Pancreas (tissue), 10 donors: ENCODE data around the gene RAD51B. TPM values are rescaled to one million over a fixed set of nuclear protein-coding genes. Genes with fewer than 3 reads are reported as not detected.
A peak's percentile ranks its signal among the peaks of the same experiment; 100 is the strongest.

Source experiments
- ATAC-seq, 4 donors: fragments of 200-7000 bp; cut with Tn5 transposase; one replicate each; pipeline versions ENCODE4 v1.8.0 to v1.9.1; 2020; ENCODE audit warnings: mild to moderate bottlenecking in 4 of 4, moderate library complexity in 4 of 4
- DNase-seq, 6 donors: peaks; one replicate each; pipeline ENCODE4 v3.0.0-alpha.2; 2020
- FAIRE-seq: peaks from 2 replicates; lab custom pipeline; 2012; peaks lifted over from hg19 to GRCh38; lab: Jason Lieb, UNC
- H3K27ac ChIP-seq, 4 donors: fragments of 200-600 bp; sonication (generic); 1 replicate in 3 of 4; 2 replicates in 1 of 4; pipeline versions ENCODE4 v1.5.0 to v1.8.0; 2020
- H3K27me3 ChIP-seq, 4 donors: fragments of 200-600 bp; one replicate each; pipeline ENCODE4 v1.8.0; 2021
- H3K36me3 ChIP-seq, 3 donors: fragments of 200-600 bp; sonication (generic) in 1 of 3; one replicate each; pipeline versions ENCODE4 v1.5.0 to v1.8.0; 2020 to 2021
- H3K4me1 ChIP-seq, 3 donors: fragments of 200-600 bp; one replicate each; pipeline ENCODE4 v1.8.0; 2021
- H3K4me3 ChIP-seq, 4 donors: fragments of 200-600 bp; sonication (generic) in 2 of 4; one replicate each; pipeline versions ENCODE4 v1.5.0 to v1.8.0; 2020 to 2021
- H3K9me3 ChIP-seq, 4 donors: fragments of 200-600 bp; one replicate each; pipeline ENCODE4 v1.8.0; 2021
- CTCF ChIP-seq, 4 donors: fragments of 200-600 bp; sonication (generic) in 3 of 4; IDR thresholded peaks; one replicate each; pipeline versions ENCODE4 v1.5.0 to v1.8.0; 2021; ENCODE audit warnings: antibody characterized with exemption in 4 of 4
- WGBS, 2 donors: extraction: QIAGEN DNeasy Blood & Tissue Kit; methylation state at CpG; one replicate each; pipeline ENCODE4 v1.1.7; 2013; 5-methylcytosine and 5-hydroxymethylcytosine counted together
- intact Hi-C, 3 donors: fragments of 100-400 bp; cut with DNase I; formaldehyde crosslinking; loops; one replicate each; pipeline versions ENCODE4 v1.11.1 to v1.14.2; 2022
- polyA plus RNA-seq, 2 donors: library from polyadenylated mRNA; stranded (reverse); fragments of 200-250 nt; gene quantifications; one replicate each; pipeline ENCODE4 v1.2.3, GENCODE V29; 2013
- total RNA-seq, 6 donors: library from RNA; stranded (reverse); fragmentation: NEBNext Ultra II Directional in 4 of 6; extraction: Animal tissue kit (Norgen Biotek cat#: 25700) in 4 of 6; gene quantifications; one replicate each; pipeline versions ENCODE4 v1.2.1 to v1.2.4, GENCODE V29; 2021 to 2023
- donor health status: healthy with polysubstance abuse.
- donor health status: DM: no; HTN: no; CAD: no; lungs with moderate emphysema.
- donor health status: DM: no; HTN: no; CAD: no.
- donor health status: control.
- donor health status: control.
- donor health status: Bipolar disorder and iron deficiency.
- donor health status: DM: yes; HTN: yes; CAD: no.
- donor health status: DM: no; HTN: no; CAD: no.
- donor health status: DM: no; HTN: no; CAD: no.
- donor health status: DM: yes; HTN: yes; CAD: no.

The RAD51B gene
- total and polyA plus RNA-seq, 8 donors: 1.1 to 17.3 (median 5.8) TPM

- no peak overlapping the region for H3K4me3 ChIP-seq
- intact Hi-C loops: no loop called here
- peaks cover 0 to 7% (median 0%) of the 10 kb centered on the region in 3 donors for H3K4me1 ChIP-seq
- H3K36me3 ChIP-seq: no peaks in the 10 kb centered on the region
- FAIRE-seq (no peak), ATAC-seq (peak in 1 of 4 donors; percentile 32), DNase-seq (no peak)
- H3K9me3 ChIP-seq: no peaks in the 10 kb centered on the region
- 84 to 87% methylated on average over 3 of the region's 3 CpGs for WGBS, 2 donors
- no peaks in the 10 kb centered on the region for H3K27me3 ChIP-seq
- TF ChIP-seq CTCF (IDR thresholded peaks at IDR 0.05): no peak
- no peak overlapping the region for H3K27ac ChIP-seq
Measured at GRCh38 chr14:68074765-68075381, 255.3 kb downstream of the RAD51B start.

- intact Hi-C loops: no loop called here
- DNase-seq: peak in 1 of 6 donors; percentile 8
- FAIRE-seq: no peak
- H3K9me3 ChIP-seq: no peaks in the 10 kb centered on the region
- no peak for ATAC-seq
- H3K27ac ChIP-seq: no peak overlapping the region
- H3K4me1 ChIP-seq: peaks cover 0 to 9% (median 5%) of the 10 kb centered on the region in 3 donors
- no peak for TF ChIP-seq CTCF (IDR thresholded peaks at IDR 0.05)
- no peak overlapping the region for H3K4me3 ChIP-seq
- WGBS, 2 donors: 95 to 100% methylated on average over 5 of the region's 5 CpGs
- no peaks in the 10 kb centered on the region for H3K36me3 ChIP-seq
- H3K27me3 ChIP-seq: no peaks in the 10 kb centered on the region
Measured at GRCh38 chr14:68075382-68076029, 255.9 kb downstream of the RAD51B start.

- Histone ChIP-seq H3K9me3 (no peaks in the 10 kb centered on the region), H3K4me1 (peaks cover 0 to 9% (median 6%) of the 10 kb centered on the region in 3 donors), H3K4me3 (no peak overlapping the region), H3K27me3 (no peaks in the 10 kb centered on the region), H3K27ac (no peak overlapping the region), H3K36me3 (no peaks in the 10 kb centered on the region)
- TF ChIP-seq CTCF (IDR thresholded peaks at IDR 0.05): no peak
- DNase-seq: no peak
- ATAC-seq: peak in 3 of 4 donors; percentile 46 to 80 (median 60)
- intact Hi-C loops: no loop called here
- FAIRE-seq: no peak
- WGBS, 2 donors: 46 to 66% methylated on average over 1 of the region's 1 CpG
Measured at GRCh38 chr14:68076451-68076850, 256.9 kb downstream of the RAD51B start.

GRCh38 chr14:68079941-68080697 lies 260.5 kb downstream of the RAD51B start:
- FAIRE-seq: no peak
- intact Hi-C loops: no loop called here

More at GRCh38 chr14:68079941-68080697, 260.5 kb downstream of the RAD51B start:
- Histone ChIP-seq H3K27ac (no peak overlapping the region), H3K36me3 (no peaks in the 10 kb centered on the region), H3K4me3 (no peak overlapping the region), H3K27me3 (no peaks in the 10 kb centered on the region), H3K9me3 (no peaks in the 10 kb centered on the region), H3K4me1 (peaks cover 0 to 9% (median 6%) of the 10 kb centered on the region in 3 donors)
- no peak for TF ChIP-seq CTCF (IDR thresholded peaks at IDR 0.05)
- DNase-seq: no peak
- ATAC-seq: no peak
